Sigmoid colon (tissue), 4 donors: ENCODE results near the gene SLFN12L.

Source experiments
- CTCF ChIP-seq, 4 experiments: fragments of 450-650 bp in 3 of 4; fragments of 200-600 bp in 1 of 4; IDR thresholded peaks; one replicate each; pipeline ENCODE4 v1.5.1; 2016 to 2019; ENCODE audit warnings: antibody characterized with exemption in 4 of 4, mild to moderate bottlenecking in 3 of 4, moderate library complexity in 2 of 4
- POLR2A ChIP-seq, 2 donors: fragments of 450-650 bp; IDR thresholded peaks; one replicate each; pipeline ENCODE4 v1.6.1; 2016; ENCODE audit warnings: antibody characterized with exemption in 2 of 2, mild to moderate bottlenecking in 2 of 2, moderate library complexity in 2 of 2
- POLR2AphosphoS5 ChIP-seq, 4 donors: sonication (generic); formaldehyde crosslinking; IDR thresholded peaks; one replicate each; pipeline ENCODE4 v1.6.1; 2017; ENCODE audit warnings: antibody characterized with exemption in 4 of 4

GRCh38 chr17:35575759-35576158 is 38.3 kb upstream of the SLFN12L start:
- TF ChIP-seq CTCF (IDR thresholded peaks at IDR 0.05) (no peak), POLR2A (IDR thresholded peaks at IDR 0.05) (no peak), POLR2AphosphoS5 (IDR thresholded peaks at IDR 0.05) (no peak)
